Spleen (tissue), 11 donors: Measurements from ENCODE around the gene KIAA1328. TPM values are rescaled to one million over a fixed set of nuclear protein-coding genes. Genes with fewer than 3 reads are reported as not detected.

Experiments
- DNase-seq: peaks from one replicate; pipeline ENCODE4 v3.0.0-alpha.2; 2020
- H3K27ac ChIP-seq, 8 donors: fragments of 200-600 bp; sonication (generic) in 7 of 8; 1 replicate in 4 of 8; 2 replicates in 4 of 8; pipeline versions ENCODE4 v1.5.0 to v1.8.0; 2016 to 2021; ENCODE audit warnings: inconsistent platforms in 4 of 8, mild to moderate bottlenecking in 4 of 8, moderate library complexity in 1 of 8
- H3K27me3 ChIP-seq, 7 donors: fragments of 200-600 bp; sonication (generic) in 6 of 7; replicated peaks in 1 of 7; 1 replicate in 4 of 7; 2 replicates in 3 of 7; pipeline versions ENCODE4 v1.5.0 to v1.8.0; 2016 to 2021; ENCODE audit warnings: inconsistent platforms in 3 of 7, mild to moderate bottlenecking in 1 of 7
- H3K36me3 ChIP-seq, 6 donors: fragments of 200-600 bp; sonication (generic) in 5 of 6; 1 replicate in 4 of 6; 2 replicates in 2 of 6; pipeline versions ENCODE4 v1.5.0 to v1.8.0; 2016 to 2021; ENCODE audit warnings: inconsistent platforms in 2 of 6
- H3K4me1 ChIP-seq, 6 donors: fragments of 200-600 bp; sonication (generic) in 5 of 6; 1 replicate in 3 of 6; 2 replicates in 3 of 6; pipeline versions ENCODE4 v1.5.0 to v1.8.0; 2016 to 2021; ENCODE audit warnings: inconsistent platforms in 3 of 6
- H3K4me3 ChIP-seq, 8 donors: fragments of 200-600 bp; sonication (generic) in 7 of 8; 1 replicate in 4 of 8; 2 replicates in 4 of 8; pipeline versions ENCODE4 v1.5.0 to v1.8.0; 2016 to 2021; ENCODE audit warnings: inconsistent platforms in 4 of 8, mild to moderate bottlenecking in 4 of 8, moderate library complexity in 2 of 8
- H3K9me3 ChIP-seq, 8 donors: fragments of 200-600 bp; sonication (generic) in 7 of 8; 1 replicate in 4 of 8; 2 replicates in 4 of 8; pipeline versions ENCODE4 v1.5.0 to v1.8.0; 2016 to 2021; ENCODE audit warnings: inconsistent platforms in 4 of 8
- POLR2A ChIP-seq, 3 donors: fragments of 450-650 bp; IDR thresholded peaks; one replicate each; pipeline ENCODE4 v1.5.1; 2017; ENCODE audit warnings: antibody characterized with exemption in 3 of 3, mild to moderate bottlenecking in 1 of 3
- POLR2AphosphoS5 ChIP-seq, 3 donors: sonication (generic); formaldehyde crosslinking; IDR thresholded peaks; one replicate each; pipeline ENCODE4 v1.5.1; 2017; ENCODE audit warnings: antibody characterized with exemption in 3 of 3
- WGBS, 5 donors: extraction: QIAGEN DNeasy Blood & Tissue Kit in 3 of 5; methylation state at CpG; one replicate each; pipeline versions ENCODE4 v1.1.5 to v1.1.7; 2013 to 2018; 5-methylcytosine and 5-hydroxymethylcytosine counted together
- intact Hi-C: fragments of 100-400 bp; cut with DNase I; formaldehyde crosslinking; loops from one replicate; pipeline ENCODE4 v1.15.0; 2023; ENCODE audit warnings: low total_unique reads
- polyA plus RNA-seq, 3 donors: library from polyadenylated mRNA; stranded (reverse); fragments of 200-250 nt; gene quantifications; one replicate each; pipeline ENCODE4 v1.2.1, GENCODE V29; 2013
- total RNA-seq, 7 donors: library from RNA; depleted of rRNA in 3 of 7; stranded (reverse); fragments of >200 nt in 3 of 7; fragmentation: NEBNext Ultra II Directional in 4 of 7; extraction: Animal tissue kit (Norgen Biotek cat#: 25700) in 4 of 7; gene quantifications; one replicate each; pipeline versions ENCODE4 v1.1.0 to v1.2.1, GENCODE V29; 2016 to 2021
- TF ChIP-seq, protein P1 (sequence below), 11 experiments: fragments of 200-600 bp in 7 of 11; fragments of 450-650 bp in 4 of 11; sonication (generic) in 4 of 11; IDR thresholded peaks in 8 of 11; conservative IDR thresholded peaks in 3 of 11; 1 replicate in 7 of 11; 2 replicates in 4 of 11; pipeline versions ENCODE4 v1.4.0 to v1.8.0; 2016 to 2021; ENCODE audit warnings: antibody characterized with exemption in 11 of 11, inconsistent platforms in 4 of 11, mild to moderate bottlenecking in 1 of 11
- donor health status: healthy with polysubstance abuse.
- donor health status: DM: no; HTN: no; CAD: no; lungs with moderate emphysema.
- donor health status: DM: no; HTN: no; CAD: no.
- donor health status: Bipolar disorder and iron deficiency.
- donor health status: healthy.
- donor health status: DM: no; HTN: no; CAD: no.
- donor health status: DM: yes; HTN: yes; CAD: no.

The KIAA1328 gene
- total and polyA plus RNA-seq, 10 donors = 1.9 to 27.1 (median 14.9) TPM

DNA sequence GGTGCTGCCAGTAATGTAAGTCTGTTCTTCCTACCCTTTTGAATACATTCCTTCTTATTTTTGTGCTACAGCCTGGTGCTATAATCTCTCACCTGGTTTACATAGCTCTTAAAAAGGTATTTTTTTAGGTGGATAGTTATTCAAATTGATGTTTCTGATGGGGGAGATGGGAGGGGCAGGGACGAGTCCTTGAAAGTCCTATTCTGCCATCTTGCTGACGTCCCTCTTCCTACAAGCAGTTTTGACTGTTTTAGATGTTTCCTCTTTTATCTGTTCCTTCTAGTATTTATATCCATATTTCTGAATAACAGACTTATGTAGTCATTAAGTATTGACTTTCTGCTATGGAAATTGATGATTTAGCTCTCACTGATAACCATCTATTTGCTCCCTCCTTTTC, 256.4 kb downstream of the KIAA1328 start:
- no peak for DNase-seq
- H3K36me3 ChIP-seq = peaks cover 0 to 4% (median 0%) of the 10 kb centered on the region in 6 donors
- no peaks in the 10 kb centered on the region for H3K27me3 ChIP-seq
- intact Hi-C loops = no loop called here
- H3K27ac ChIP-seq = no peak overlapping the region
- no peak overlapping the region for H3K4me3 ChIP-seq
- WGBS, 5 donors = 78 to 86% (median 82%) methylated on average over 2 of the region's 2 CpGs
- TF ChIP-seq POLR2A (IDR thresholded peaks at IDR 0.05) = no peak
- H3K4me1 ChIP-seq = no peaks in the 10 kb centered on the region
- H3K9me3 ChIP-seq = peaks cover 0 to 7% (median 0%) of the 10 kb centered on the region in 8 donors

DNA sequence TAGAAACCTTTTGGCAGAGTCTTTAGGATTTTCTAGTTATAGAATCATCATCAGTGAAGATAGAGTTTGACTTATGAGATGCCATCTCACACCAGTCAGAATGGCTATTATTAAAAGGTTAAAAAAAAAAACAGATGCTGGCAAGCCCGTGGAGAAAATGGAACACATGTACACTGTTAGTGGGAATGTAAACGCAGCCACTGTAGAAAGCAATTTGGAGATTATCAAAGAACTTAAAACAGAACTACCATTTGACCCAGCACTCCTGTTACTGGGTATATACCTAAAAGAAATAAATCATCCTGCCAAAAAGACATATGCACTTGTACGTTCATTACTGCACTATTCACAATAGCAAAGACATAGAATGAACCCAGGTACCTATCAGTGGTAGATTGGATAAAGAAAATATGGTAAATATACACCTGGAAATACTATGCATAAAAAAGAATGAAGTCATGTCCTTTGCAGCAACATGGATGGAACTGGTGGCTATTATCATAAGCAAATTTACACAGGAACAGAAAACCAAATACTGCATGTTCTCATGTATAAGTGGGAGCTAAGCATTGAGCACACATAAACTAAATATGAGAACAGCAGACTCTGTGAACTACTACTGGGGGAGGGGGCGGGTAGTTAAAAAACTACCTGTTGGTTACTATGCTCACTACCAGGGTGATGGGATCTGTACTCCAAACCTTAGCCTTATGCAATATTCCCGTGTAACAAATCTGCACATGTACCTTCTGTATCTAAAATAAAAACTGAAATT, 279.0 kb downstream of the KIAA1328 start:
- 86 to 90% (median 86%) methylated on average over 5 of the region's 5 CpGs for WGBS, 5 donors
- no peak for DNase-seq
- intact Hi-C loops = no loop called here
- peaks cover 0 to 72% (median 41%) of the 10 kb centered on the region in 8 donors for H3K9me3 ChIP-seq
- no peak overlapping the region for H3K27ac ChIP-seq
- H3K27me3 ChIP-seq = no peaks in the 10 kb centered on the region
- H3K36me3 ChIP-seq = no peaks in the 10 kb centered on the region
- H3K4me1 ChIP-seq = no peaks in the 10 kb centered on the region
- no peak overlapping the region for H3K4me3 ChIP-seq
- TF ChIP-seq POLR2A (IDR thresholded peaks at IDR 0.05) = no peak
- no peak for TF ChIP-seq POLR2AphosphoS5 (IDR thresholded peaks at IDR 0.05)
- TF ChIP-seq, protein P1, sequence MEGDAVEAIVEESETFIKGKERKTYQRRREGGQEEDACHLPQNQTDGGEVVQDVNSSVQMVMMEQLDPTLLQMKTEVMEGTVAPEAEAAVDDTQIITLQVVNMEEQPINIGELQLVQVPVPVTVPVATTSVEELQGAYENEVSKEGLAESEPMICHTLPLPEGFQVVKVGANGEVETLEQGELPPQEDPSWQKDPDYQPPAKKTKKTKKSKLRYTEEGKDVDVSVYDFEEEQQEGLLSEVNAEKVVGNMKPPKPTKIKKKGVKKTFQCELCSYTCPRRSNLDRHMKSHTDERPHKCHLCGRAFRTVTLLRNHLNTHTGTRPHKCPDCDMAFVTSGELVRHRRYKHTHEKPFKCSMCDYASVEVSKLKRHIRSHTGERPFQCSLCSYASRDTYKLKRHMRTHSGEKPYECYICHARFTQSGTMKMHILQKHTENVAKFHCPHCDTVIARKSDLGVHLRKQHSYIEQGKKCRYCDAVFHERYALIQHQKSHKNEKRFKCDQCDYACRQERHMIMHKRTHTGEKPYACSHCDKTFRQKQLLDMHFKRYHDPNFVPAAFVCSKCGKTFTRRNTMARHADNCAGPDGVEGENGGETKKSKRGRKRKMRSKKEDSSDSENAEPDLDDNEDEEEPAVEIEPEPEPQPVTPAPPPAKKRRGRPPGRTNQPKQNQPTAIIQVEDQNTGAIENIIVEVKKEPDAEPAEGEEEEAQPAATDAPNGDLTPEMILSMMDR (IDR thresholded peaks at IDR 0.05 in 8 of 11, conservative IDR thresholded peaks at IDR 0.05 in 3 of 11) = no peak

DNA sequence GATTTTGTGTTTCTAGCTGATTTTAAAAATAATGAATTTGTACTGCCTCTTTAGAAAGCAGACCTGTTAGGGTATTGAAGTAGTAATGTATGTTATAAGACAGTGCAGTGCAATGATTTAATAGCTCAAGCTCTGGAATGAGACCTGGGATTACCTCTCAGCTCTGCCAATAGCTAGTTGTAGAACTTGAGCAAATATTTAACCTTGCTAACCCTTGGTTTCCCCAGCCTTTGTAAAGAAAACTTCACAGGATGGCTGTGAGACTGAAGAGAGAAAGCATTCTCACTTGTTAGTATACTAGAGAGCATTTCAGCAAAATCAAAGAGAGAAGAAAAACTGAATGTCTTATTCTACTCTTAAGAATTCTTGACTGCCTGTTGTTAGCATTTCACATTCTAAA, 293.9 kb downstream of the KIAA1328 start:
- intact Hi-C loops = no loop called here

DNA sequence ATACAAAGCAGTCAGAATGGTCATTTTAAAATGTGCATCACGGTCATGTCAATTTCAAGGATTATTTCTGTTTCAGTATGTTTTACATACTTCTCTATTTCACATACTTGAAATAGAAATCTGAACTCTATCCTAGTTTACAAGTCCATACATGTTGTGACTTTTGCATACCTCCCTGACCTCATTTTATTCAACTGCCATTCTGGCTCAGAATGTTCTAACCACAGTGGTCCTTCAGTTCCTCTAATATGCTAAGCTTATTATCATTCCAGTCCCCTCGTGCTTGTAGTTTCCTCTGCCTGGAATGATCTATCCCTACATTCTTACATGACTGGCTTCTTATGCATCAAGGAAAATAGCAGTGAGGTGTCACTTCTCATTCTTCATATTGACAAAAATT, 295.6 kb downstream of the KIAA1328 start:
- TF ChIP-seq, protein P1 (IDR thresholded peaks at IDR 0.05 in 8 of 11, conservative IDR thresholded peaks at IDR 0.05 in 3 of 11) = no peak
- TF ChIP-seq POLR2A (IDR thresholded peaks at IDR 0.05) (no peak), POLR2AphosphoS5 (IDR thresholded peaks at IDR 0.05) (no peak)
- Histone ChIP-seq H3K27me3 (no peaks in the 10 kb centered on the region), H3K27ac (no peak overlapping the region), H3K9me3 (peaks cover 0 to 2% (median 0%) of the 10 kb centered on the region in 8 donors), H3K4me1 (no peaks in the 10 kb centered on the region), H3K36me3 (no peaks in the 10 kb centered on the region), H3K4me3 (no peak overlapping the region)
- intact Hi-C loops = no loop called here
- WGBS, 5 donors = 69 to 80% (median 75%) methylated on average over 2 of the region's 2 CpGs
- DNase-seq = no peak

More for the DNA sequence above, 293.9 kb downstream of the KIAA1328 start:
- no peak overlapping the region for H3K27ac ChIP-seq
- peaks cover 0 to 16% (median 3%) of the 10 kb centered on the region in 8 donors for H3K9me3 ChIP-seq
- H3K27me3 ChIP-seq = no peaks in the 10 kb centered on the region
- no peak overlapping the region for H3K4me3 ChIP-seq
- no peaks in the 10 kb centered on the region for H3K4me1 ChIP-seq
- no peaks in the 10 kb centered on the region for H3K36me3 ChIP-seq
- TF ChIP-seq, protein P1 (IDR thresholded peaks at IDR 0.05 in 8 of 11, conservative IDR thresholded peaks at IDR 0.05 in 3 of 11) = no peak
- TF ChIP-seq POLR2AphosphoS5 (IDR thresholded peaks at IDR 0.05) = no peak
- no peak for TF ChIP-seq POLR2A (IDR thresholded peaks at IDR 0.05)
- no peak for DNase-seq
